HG02623 (cell line): ENCODE data around the gene HDAC1.

Experiments used
- ATAC-seq: cut with Tn5 transposase; IDR thresholded peaks from one replicate; pipeline ENCODE4 v1.9.1; 2021; ENCODE audit warnings: moderate library complexity; ENCODE audit not compliant: unreplicated experiment

The HDAC1 gene

DNA sequence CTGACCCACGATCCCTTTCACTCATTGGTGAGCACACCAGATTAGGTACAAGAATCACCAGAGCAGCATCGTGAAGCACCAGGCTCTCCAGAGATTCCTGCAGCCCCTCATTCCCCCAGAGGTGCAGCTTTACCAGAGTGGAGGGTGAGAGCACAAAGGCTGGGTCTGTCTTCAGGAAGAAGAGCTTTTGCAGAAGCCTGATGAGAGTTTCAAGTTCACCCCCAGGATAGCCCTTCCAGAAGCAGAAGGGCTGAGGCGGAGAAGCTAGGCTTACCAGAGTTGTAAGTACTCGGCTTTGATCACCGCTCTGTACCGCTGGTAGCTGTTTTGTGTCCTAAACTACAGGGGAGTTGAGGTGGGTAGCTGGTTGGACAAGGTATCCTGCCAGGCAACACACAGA lies 73.6 kb downstream of the HDAC1 start:
- no peak for ATAC-seq

DNA sequence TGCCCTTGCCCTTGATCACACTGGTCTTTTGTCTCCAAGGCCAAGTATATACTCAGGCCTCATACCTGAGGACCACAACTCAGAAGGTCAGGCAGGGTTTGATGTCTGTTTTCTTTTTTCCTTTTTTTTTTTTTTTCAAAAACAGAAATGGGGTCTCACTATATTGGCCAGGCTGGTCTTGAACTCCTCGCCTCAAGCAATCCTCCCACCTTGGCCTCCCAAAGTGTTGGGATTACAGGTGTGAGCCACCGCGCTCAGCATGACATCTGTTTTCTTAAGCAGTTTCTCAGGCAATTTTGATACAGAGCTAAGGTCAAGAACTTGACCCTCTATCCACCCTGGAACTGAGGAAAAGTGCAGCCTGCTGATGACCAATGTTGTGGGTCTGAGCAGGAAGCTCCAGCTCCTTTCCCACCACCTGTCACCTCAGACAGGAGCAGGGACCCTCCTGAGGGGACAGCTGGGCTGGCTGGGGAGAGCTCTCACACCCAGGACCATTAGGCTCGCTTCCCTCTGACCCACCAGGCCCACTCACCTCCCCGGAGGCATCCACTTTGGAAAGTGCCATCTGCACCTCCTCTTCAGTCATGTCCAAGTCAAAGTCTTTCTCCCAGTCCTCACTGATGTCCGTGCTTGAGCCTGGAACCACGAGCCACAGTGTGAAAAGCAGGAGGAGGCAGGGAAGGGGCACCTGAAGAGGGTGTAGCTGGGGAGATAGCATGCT lies 76.2 kb downstream of the HDAC1 start:
- ATAC-seq: no peak

DNA sequence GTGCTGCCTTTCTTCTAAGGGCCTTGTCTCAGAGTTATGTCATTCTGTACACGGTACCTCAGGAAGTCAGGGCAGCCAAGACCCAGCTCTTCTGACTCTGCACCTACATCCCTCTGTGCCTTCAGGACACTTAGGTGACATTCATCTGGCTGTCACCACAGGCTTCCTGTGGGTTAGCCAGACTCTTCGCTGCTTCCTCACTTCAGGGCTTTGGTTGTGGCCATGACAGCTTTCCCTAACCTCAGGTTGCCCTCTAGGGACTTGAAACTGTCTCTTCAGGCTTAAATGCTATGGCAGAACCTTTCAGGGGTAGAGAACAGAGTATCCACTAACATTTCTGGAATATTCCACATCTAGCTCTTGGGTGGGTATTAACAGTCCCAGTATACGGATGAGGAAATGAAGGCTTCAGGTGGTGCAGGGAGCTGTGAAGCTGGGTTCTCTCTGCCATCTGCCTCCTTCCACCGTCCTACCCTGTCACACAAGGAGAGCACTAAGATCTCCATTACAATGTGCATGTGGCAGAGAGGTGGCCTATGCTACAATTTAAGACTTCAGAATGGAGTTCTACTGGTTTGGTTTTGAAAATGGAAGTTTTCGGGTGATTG lies 80.4 kb downstream of the HDAC1 start:
- ATAC-seq: no peak

DNA sequence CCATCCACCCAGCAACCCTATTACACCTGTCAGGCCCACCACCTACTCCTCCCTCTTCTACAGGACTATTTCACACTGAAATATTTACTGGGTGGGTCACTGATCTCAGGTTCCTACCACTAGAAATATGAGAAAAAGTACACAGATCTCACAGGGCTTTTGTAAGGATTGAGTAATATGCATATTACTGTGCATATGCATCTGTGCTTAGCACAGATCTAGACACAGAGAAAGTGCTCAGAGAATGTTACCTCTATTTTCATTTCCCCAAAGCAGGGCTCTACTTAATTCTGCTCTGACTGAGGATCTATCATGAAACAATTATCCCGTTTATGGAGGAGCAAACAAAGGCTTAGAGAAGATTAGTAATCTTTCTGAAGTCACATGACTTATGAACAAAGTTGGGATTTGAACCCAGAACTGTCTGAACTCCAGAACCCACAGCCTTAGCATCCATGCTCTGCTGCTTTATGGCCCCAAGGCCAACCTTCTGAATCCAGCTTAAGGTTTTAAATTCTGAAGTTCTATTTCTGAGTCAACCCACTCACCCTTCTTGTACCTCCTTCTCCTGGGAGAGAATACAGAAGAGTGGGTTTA lies 82.2 kb downstream of the HDAC1 start:
- ATAC-seq: no peak

DNA sequence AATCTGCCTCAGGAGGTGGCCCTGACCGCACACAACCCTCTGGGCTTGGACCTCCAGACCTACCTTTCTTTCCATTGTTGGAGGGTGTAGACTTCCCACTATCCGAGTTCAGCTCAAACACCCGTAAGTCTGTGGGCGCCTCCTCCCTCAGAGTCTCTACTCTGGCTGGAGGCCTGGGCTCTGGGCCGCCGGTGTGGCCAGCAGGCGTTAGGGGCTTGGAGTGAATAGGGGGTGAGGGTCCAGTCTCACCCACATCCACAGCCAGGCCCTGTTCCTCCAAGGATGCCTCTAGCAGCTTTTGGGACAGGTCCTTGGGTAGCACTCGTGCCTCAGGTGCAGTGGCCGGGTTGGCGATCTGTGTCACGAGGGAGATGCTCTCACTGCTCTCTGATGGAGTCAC lies 84.3 kb downstream of the HDAC1 start:
- no peak for ATAC-seq

DNA sequence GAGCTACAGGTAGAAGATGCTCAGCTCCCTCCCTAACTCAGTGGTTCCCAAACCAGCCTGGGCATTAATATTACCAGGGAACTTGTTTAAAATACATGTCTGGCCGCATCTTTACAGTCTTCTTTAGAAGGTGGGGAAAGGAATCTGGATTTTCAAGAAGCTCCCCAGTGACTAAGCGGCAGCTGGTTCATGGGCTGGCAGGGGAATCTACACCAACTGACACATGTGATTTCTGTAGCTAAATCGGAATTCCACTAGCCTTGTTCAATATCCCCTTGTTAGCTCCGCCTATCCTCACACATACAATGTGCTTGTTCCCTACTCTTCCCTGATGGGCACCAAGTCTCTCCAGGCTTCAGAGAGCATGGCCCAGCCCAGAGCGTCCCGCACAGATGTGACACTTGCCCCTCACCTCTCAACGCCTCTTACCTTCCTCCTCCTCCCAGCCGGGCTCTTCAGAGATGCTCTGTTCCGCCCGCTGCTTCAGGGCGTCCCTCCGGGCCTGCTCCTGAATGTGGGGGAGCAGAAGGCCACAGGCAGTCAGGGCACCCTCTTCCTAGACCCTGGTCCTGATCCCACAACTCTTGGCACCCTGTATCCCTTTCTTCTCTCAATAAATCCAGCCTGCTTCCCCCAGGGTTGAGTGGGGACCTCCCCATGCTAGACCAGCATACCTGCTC lies 85.8 kb downstream of the HDAC1 start:
- no peak for ATAC-seq

DNA sequence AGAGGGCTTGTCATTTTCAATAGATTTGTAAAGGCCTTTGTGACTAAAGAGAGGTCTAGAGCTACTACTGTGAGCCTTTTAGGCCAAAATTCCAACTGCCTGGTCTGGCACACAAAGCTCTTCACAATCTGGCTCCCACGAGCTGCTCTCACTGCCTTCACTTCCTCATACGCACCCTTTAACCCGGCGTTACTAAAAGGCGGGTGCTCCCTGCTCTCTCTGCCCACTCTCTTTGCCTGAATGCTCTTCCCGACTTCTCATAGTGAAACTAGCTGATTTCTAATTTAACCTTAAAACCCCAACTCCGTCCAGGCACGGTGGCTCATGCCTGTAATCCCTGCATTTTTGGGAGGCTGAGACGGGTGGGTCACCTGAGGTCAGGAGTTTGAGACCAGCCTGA lies 88.2 kb downstream of the HDAC1 start:
- no peak for ATAC-seq
